Stimulated activated CD8-positive, alpha-beta memory T cell treated with anti-CD3 and anti-CD28 coated beads, Interleukin-7, amount 100 ng/mL, for 24 hours (primary cell): Measurements from ENCODE around the gene ZNF593OS.

Experiments used
- DNase-seq: peaks from one replicate; pipeline ENCODE4 v3.0.0-alpha.2; 2020; ENCODE audit warnings: low read depth

The ZNF593OS gene

GRCh38 chr1:26158908-26159742 lies 12.5 kb downstream of the ZNF593OS start, which contains the start of gene FAM110D:
FAM110D (plus strand) TSS chr1:26159079; CDS start chr1:26161292, 2,213 bp downstream.
- DNase-seq, result no peak

DNA sequence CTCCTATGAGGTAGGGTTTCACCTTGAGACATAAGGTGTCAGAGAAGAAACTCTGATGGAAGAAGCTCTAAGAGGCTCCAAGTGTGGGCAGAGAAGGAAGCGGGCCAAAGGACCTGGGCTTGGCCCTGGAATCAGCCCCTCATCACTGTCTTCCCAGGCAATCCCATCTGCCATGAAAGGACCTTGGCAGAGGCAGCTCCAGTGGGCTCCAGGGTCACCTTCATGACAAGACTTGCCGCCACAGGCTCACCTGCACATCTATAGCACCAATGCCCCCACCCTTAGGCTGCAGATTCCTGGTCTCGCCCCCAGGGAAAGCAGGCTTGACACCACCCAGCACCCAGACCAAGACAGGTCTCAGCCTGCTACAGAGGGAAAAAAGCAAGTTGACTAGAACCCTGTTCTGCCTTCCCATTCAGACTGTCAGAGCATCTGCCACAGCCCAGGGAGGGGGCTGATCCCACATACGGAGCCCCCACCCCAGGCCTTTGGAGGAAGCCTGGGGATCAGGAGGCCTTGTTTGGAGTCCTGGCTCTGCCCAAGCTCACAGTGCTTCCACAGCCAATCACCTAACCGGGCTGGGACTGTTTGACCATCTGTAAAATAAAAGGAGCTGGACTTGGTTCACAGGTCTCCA lies 13.2 kb downstream of the ZNF593OS start:
- no peak for DNase-seq

DNA sequence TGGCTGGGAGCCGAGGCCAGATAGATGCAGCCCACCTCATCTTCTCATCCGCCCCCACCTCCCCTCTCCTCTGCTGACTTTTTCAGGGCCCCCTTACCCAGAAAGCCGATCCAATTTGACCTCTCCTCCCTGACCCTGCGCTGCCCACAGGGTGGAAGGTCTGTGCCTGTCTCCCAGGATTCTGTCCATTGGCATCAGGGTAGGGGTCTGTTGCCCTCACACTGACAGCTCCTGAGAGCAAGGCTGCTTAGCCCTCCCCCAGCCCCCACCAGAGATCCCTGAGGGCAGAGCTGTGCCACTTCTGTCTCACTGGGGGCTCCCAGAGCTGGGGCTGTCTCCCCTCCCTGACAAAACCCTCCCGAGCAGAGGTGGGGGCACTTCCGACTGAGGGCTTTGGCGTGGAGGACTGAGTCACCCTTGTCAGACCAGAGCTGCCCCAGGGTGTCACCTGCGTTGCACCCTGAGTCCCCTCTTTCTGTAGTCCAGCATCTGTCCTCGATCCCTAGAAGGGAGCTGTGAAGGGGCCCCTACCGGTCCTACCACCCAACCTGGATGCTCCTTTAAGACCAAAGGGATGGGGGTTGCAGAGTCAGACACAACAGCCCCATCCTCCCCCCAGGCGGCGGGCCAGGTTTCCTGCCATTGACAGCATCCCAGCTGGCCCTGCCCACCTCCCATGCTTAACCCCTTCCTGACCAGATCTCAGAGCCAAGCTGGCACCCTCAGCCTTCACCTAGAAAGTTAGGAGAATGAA lies 15.2 kb downstream of the ZNF593OS start:
- no peak for DNase-seq

DNA sequence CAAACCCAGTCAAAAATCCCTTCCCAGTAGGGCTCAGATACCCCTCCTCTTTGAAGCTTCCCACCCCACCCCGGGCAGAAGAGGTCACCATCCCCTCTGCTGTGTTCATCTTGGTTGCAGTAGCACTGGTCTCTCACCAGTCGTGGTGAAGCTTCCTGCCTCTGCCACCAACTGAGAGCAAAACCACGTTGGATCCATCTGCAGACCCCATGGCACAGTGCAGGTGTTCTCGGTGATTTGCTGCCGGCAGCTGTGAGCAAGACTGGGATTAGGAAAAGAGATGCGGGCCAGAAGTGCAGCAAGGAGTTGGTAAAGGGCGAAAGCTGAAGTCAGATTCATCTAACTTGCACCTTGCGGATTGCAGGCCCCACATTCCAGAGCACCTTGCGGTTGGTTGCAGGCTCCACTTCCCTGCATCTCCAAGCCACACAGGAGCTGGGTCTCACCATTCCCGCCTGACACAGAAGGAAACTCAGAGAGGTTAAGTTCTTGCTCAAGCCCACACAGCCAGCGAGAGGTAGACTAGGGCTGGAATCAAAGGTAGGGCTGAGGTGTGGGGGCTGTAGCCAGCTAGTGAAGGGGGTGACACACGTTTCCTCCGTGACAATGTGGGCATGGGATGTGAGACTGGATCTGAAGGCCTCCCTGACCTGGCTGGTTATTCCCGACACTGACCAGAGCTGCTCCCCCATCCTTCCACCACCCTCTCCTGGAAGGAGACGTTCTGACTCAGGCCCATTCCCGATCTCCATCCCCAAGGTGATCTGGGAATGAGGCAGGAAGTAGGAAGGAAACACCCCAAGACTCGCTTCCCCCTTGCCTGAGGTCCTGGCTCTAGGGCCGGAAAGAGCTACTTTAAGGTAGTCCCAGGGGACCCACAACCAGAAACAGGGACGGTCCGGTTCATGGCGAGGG lies 16.0 kb downstream of the ZNF593OS start:
- no peak for DNase-seq

DNA sequence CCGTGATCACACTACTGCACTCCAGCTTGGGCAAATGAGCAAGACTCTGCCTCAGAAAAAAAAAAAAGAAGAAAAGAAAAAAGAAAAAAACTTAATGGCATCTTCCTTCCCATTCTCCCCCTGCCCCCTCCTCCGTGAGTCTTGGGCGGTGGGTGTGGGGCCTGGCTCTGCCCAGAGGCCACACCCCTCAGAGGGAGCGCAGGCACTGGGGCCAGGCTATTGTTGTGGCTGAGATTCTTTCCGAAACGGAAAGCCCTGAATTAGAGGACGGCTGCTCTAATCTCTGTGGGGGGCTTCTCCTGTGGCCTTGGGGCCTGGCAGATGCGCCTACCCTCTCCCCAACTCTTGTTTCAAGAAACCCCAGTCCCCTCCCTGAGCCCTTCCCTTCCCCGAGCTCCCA lies 16.9 kb downstream of the ZNF593OS start:
- no peak for DNase-seq

DNA sequence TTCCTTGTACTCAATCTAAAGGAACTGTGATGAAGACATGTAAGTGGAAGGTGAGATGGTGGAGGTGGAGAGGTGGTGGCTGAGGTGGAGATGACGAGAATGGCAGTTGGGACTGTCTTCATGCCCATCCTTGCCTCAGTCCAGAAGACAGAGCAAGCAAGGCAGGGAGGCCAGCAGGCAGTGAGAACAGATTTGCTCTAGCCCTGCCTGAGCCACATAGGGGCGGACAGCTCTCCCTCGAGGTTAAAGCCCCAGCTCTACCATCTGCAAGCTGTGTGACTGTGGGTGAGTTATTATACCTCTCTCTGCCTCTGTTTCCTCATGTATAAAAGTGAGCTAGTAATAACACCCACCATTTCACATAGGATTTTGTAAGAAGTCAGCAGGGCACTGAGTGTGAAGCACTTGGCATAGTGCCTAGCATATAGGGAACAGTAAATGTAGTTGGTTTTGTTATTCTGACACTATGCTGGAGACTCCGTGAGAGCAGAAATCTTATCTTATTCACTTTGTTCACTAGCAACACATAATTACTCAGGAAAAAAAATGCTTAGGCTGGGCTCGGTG lies 17.6 kb downstream of the ZNF593OS start:
- no peak for DNase-seq

GRCh38 chr1:26148887-26149286 lies 22.7 kb downstream of the ZNF593OS start:
- DNase-seq, result no peak

DNA sequence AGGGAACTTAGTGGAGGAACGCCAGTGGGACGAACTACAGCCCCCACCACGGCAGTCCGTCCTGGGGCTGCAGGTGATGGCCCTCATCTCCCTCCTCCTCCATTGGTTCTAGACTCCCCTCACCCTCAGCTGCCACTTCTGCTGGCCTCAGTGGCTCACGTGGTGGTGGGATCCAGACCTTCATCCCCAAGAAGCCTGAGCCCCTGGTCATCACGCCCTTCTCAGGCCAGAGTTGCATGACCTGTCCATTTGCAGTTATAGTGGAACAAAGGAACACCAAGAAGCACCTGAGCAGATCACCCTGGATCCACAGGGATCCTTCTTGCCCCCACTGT lies 25.7 kb downstream of the ZNF593OS start:
- no peak for DNase-seq

DNA sequence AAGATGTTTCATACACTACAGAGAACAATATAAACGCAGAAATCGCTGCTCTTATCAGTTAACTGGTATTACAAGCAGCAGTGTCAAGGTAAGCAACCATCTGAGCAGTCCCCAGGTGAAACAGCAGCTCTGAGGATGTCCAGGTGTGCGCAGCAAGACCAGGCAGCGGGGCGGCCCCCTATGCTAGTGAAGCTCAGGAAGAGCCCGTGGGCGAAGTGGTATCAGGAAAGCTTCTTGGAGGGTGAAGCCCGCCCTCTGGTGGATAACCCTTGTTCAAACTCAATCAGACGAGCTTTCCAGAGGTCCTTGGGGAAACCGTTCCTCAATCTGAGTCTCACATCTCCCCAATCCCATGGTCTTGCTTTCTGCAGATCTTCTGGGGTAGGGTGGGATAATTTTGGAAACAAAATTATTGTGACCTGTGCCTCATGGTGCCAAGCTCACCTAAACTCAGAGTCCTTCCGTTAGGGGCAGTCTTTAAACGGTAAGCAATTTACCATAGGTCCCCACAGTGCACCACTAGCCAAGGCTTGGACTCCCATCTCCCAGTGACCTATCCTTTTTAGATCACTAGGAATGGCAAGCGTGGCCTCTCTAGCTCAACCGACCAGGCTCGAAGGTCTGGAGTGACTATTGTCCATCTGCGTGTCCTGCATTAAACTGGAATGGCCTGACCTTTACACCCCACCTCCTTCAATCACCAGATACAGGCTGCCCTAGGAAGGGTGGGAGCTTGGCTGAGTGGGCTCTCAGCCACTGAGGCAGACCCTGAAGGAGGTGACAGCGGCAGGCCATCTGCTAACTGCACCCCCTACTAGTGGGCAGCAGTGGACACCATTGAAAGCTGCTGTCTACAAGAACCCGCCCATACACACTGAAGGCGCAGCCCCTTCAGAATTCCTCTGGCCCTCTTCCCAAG lies 26.3 kb downstream of the ZNF593OS start:
- DNase-seq, result no peak

GRCh38 chr1:26142159-26142558 lies 29.5 kb downstream of the ZNF593OS start:
- DNase-seq, result no peak

DNA sequence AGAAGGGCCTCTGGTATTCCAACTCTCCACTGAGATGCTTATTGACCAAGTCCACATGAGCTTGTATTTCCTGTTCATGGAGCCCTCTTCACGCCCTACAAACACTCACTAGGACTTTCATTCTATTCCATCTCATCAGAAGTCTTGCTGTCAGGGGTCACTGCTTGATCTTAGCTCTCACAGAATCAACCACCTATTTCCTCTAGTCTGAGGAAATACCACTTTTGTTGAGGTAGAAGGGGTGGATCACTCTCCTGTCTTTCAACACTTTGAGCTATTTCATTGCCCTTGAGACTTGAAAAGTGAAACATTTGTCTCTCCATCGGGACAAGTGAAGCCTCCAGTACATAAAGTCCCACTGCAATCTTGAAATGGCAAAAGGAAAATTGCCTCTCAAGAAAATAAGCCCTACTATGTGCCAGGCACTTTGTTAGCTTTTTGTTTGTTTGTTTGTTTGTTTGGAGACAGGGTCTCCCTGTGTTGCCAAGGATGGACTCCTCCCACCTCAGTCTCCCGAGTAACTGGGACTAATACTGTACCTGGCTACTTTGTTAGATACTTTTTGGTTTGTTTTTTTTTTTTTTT lies 32.6 kb downstream of the ZNF593OS start:
- DNase-seq, result no peak

GRCh38 chr1:26134466-26134865 lies 37.2 kb downstream of the ZNF593OS start:
- DNase-seq, result no peak

DNA sequence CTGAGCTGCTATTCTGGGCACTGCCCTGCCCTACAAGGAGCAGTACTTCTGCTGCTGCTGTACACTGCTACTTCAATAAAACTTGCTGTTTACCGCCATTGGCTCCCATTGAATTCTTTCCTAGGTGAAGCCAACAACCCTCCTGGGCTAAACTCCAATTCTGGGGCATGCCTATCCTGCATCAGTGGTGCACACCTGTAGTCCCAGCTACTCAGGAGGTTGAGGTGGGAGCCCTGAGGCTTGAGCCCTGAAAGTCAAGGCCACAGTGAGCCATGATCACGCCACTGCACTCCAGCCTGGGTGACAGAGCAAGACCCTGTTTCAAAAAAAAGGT lies 38.8 kb downstream of the ZNF593OS start:
- DNase-seq, result no peak

- DNase-seq, result no peak
These were observed 39.4 kb downstream of the ZNF593OS start for GRCh38 chr1:26132128-26132833.

DNA sequence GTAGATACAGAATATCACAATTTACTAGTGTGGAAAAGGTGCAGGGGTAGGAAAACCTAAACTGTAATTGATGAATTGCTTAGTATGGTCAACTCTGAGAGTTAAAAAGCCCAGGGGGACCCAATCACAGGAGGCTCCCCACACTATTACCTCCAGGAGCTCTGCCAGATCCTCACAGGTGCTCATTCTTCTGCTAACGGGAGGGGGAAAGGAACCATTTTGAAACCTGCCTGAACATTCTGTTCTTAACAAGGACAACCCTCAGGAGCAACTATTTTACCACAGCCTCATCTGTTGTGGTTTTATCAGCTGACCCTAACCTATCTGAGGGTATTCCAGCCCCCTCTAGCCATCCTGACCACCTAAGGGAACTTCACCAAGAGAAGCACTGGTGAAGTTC lies 40.9 kb downstream of the ZNF593OS start:
- no peak for DNase-seq

DNA sequence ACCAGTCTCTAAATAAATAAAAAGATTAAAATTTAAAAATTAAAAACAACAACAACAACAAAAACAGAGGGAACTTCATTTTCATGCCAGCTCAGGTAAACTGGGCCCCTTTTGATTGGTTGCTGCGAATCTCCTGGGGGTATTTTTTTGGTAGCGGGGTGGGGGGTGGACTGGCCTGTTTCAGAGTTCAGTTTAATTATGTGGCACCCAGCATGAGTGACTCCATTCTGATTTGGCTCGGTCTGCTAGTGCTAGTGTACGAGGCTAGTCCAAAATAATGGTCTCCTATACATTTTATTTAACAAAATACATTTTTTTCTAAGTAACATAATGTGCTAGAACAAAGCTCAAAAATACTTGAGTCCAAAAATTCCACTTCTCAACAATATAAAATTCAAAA lies 41.9 kb downstream of the ZNF593OS start:
- DNase-seq, result no peak

DNA sequence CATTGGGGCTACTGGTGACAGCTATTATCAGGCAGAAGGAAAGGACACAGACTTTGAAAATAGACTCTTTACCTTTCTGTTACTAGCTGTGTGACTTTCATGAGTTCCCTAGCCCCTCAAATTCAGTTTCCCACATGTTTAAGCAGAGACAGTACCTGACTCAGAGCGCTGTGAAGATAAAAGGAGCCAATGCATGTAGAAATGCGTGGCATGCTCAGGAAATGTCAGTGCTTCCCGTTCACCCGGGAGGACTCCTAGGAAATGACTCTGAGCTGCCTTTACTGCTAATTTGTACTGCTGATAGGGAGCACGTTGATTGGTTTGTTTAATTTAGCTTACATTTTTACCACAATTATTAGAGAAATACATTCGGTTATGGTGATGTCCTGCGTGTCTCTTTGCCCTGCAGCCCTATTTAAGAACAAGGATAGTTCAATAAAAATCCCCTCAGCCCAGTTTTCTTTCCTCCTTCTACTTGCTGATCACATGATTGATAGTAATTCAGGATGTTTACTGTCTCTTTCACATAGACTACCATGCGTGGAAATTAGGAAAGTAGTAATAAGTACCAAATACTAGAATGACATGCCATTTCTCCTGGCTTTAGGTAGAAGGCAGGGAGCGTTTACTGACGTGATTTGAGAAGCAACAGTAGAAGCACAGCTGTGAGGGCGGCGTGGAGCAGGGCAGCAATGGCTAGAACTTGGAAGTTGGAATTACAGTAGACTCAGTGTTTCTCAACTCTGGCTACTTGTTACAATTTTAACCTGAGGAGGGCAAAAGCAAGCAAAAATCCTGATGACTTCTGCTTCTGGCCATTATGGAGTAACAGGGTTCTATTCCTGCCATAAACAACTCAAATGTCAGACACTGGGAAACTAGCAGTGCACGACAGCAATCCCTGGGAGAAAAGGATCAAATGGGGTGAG lies 44.1 kb downstream of the ZNF593OS start:
- DNase-seq, result no peak

GRCh38 chr1:26126321-26127084 lies 45.1 kb downstream of the ZNF593OS start:
- DNase-seq, result no peak
